ENCODE results near the gene RAMP2. TPM values are rescaled to one million over a fixed set of nuclear protein-coding genes. Genes with fewer than 3 reads are reported as not detected.

The RAMP2 gene
- total RNA-seq, 1 donor from 2014 or later = 16.4 TPM

DNA sequence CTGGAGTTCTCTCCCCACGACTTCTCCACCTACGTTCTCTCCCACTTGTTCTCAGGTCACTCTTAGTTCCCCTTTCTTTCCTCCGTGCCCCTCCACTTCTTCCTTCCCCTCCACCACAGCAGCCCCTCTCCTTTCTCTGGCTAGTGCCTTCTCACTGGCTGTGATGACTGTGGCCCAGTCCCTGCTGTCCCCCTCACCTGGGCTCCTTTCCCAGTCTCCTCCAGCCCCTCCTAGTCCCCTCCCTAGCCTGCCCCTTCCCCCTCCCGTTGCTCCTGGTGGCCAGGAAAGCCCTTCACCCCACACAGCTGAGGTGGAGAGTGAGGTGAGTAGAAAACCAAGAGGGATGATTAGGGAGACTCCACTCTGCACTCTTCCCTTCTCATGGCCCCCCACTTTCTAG, 34.0 kb downstream of the RAMP2 start:
- no peak for DNase-seq

DNA sequence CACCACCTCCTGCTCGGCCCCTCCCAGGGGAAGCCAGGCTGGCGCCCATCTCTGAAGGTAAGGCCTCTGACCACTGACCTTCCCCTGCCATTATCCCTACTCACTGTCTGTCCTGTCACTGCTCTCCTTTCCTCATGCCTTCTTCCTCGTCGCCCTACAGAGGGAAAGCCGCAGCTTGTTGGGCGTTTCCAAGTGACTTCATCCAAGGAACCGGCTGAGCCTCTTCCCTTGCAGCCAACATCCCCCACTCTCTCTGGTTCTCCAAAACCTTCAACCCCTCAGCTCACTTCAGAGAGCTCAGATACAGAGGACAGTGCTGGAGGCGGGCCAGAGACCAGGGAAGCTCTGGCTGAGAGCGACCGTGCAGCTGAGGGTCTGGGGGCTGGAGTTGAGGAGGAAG, 34.4 kb downstream of the RAMP2 start:
- DNase-seq = no peak

DNA sequence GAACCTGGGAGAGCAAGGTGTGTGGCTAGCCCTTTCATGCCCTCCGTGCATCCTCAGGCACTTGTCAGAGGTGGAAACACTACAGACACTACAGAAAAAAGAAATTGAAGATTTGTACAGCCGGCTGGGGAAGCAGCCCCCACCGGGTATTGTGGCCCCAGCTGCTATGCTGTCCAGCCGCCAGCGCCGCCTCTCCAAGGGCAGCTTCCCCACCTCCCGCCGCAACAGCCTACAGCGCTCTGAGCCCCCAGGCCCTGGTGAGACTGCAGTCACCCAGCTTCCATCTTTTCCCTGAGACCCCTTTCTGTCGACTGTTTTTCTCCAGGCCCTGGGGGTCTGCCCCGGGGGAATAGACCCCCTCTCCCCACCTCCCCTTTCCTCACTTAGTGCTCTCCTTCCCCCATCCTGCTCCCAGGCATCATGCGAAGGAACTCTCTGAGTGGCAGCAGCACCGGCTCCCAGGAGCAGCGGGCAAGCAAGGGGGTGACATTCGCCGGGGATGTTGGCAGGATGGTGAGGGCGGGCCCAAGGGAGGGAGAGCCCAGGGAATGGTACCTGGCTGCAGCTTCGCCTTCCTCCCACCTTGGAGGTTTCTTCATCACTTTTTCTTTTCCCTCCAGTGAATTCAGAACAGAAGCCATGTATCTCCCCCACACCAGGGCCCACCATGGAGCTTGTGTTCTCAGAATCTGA, 35.2 kb downstream of the RAMP2 start:
- no peak for DNase-seq

GRCh38 chr17:42797067-42798007, 36.3 kb downstream of the RAMP2 start:
- no peak for DNase-seq

DNA sequence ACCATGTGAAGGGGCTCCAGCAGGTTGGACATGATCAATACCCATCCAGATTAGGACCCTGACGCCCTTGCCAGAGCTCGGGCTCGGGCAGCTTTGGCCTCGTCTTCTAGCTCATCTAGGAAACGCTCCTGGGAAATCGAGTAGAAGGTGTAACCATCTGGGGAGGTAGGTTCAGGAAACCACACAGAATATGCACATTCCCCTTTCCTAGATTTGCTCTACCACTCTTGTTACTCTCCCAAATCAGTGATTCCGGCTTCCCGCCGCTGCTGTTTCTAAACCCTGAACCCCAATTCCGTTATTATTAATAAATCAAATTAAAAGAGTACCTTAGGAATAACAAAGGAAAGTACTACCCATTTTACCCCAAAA, 37.0 kb downstream of the RAMP2 start:
- no peak for DNase-seq

- peak; percentile 57 for DNase-seq
Observed at GRCh38 chr17:42798383-42799380, 37.7 kb downstream of the RAMP2 start, which contains the start of the genes CNTD1 and COA3. Gene CNTD1, plus strand, starts transcription at chr17:42798861. Its CDS starts 207 bp downstream, at chr17:42799068. Gene COA3, minus strand, starts transcription at chr17:42798704. Its CDS starts 23 bp downstream, at chr17:42798681.

GRCh38 chr17:42803074-42803883, 42.3 kb downstream of the RAMP2 start:
- DNase-seq = no peak

DNA sequence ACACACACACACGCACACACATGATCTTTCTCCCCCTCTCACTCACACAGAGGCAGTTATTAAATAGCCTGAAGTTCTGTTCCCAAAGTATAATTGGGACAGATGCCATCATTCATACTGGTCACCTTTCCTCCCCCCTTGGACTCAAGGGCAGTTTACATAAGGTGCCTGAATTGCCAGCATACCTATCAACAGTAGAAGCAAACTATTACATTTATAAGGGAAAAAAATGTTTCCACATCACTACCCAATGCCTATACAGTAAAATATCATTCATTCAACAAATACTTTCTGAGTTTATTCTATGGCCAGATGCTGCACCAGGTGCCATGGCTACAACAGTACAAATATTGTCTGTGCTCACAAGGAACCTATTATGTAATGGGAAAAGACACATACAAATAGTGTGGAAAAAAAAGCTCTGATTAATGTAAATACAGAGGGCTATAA, 43.9 kb downstream of the RAMP2 start:
- DNase-seq = no peak

DNA sequence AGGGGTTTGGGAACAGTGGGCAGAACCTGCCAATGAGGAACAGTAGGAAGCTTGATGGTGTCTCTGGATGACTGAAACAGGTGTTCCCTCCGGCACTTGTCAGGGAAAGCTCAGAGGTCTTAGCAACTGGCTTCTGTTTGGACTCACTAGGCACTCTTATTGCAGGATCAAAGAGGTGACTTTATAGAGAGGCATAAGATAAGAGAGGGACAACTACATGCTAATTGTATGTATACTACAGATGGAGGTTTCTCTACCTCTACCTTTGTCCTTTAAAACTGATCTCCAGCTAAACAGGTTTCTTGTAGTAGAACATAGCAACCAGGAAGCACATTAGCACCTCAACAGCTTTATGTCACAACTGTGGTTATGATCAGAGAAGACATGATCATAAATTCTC, 45.2 kb downstream of the RAMP2 start:
- no peak for DNase-seq

GRCh38 chr17:42809250-42809649, 48.2 kb downstream of the RAMP2 start:
- no peak for DNase-seq

Small RNA genes within 50 kb of the gene (small RNA-seq; reads per million reads assigned to genes)
- not detected for gene HMGN2P15 (ENCODE audit: low replicate concordance)

Other genes starting within 250 kb of the RAMP2 start
- 9.5 TPM for gene NAGLU, start 225.0 kb upstream of the RAMP2 start, total RNA-seq
- gene HSD17B1, start 208.3 kb upstream of the RAMP2 start, total RNA-seq = 0.59 TPM
- gene COASY, start 199.1 kb upstream of the RAMP2 start, total RNA-seq = 14.6 TPM
- gene MLX, start 194.1 kb upstream of the RAMP2 start, total RNA-seq = 24.5 TPM
- gene PSMC3IP, start 183.5 kb upstream of the RAMP2 start, total RNA-seq = 3.2 TPM
- 40.2 TPM for gene RETREG3, start 151.9 kb upstream of the RAMP2 start, total RNA-seq
- 12.5 TPM for gene TUBG1, start 151.5 kb upstream of the RAMP2 start, total RNA-seq
- 9.2 TPM for gene TUBG2, start 101.9 kb upstream of the RAMP2 start, total RNA-seq
- gene PLEKHH3, start 84.2 kb upstream of the RAMP2 start, total RNA-seq = 19.1 TPM
- 0.79 TPM for gene CCR10, start 79.4 kb upstream of the RAMP2 start, total RNA-seq
- 8.3 TPM for gene CNTNAP1, start 78.7 kb upstream of the RAMP2 start, total RNA-seq
- 29.8 TPM for gene EZH1, start 16.2 kb upstream of the RAMP2 start, total RNA-seq
- 33.3 TPM for gene VPS25, start 12.2 kb downstream of the RAMP2 start, total RNA-seq
- 0.59 TPM for gene WNK4, start 19.4 kb downstream of the RAMP2 start, total RNA-seq
- 41.6 TPM for gene COA3, start 37.5 kb downstream of the RAMP2 start, total RNA-seq
- gene CNTD1, start 37.6 kb downstream of the RAMP2 start, total RNA-seq = 0.20 TPM
- gene BECN1, start 63.1 kb downstream of the RAMP2 start, total RNA-seq = 68.6 TPM
- gene PSME3, start 72.2 kb downstream of the RAMP2 start, total RNA-seq = 33.9 TPM
- gene AOC2, start 83.4 kb downstream of the RAMP2 start, total RNA-seq = 0.79 TPM
- 38.1 TPM for gene AOC3, start 90.0 kb downstream of the RAMP2 start, total RNA-seq
- gene G6PC1, start 139.6 kb downstream of the RAMP2 start, total RNA-seq = not detected
- gene AARSD1, start 203.2 kb downstream of the RAMP2 start, total RNA-seq = 27.5 TPM
- 4.8 TPM for gene PTGES3L, start 218.9 kb downstream of the RAMP2 start, total RNA-seq
- 7.1 TPM for gene RUNDC1, start 219.3 kb downstream of the RAMP2 start, total RNA-seq
- gene RPL27, start 237.2 kb downstream of the RAMP2 start, total RNA-seq = 1,283 TPM
- gene IFI35, start 245.6 kb downstream of the RAMP2 start, total RNA-seq = 7.2 TPM

Data from skin of body (tissue), 3 donors.